ENCODE data around the gene CFAP90. TPM values are rescaled to one million over a fixed set of nuclear protein-coding genes. Genes with fewer than 3 reads are reported as not detected.

Gene CFAP90
- total RNA-seq, 1 experiment from 2014 or later: not detected

GRCh38 chr5:7825630-7826029, 25.3 kb downstream of the CFAP90 start:
- intact Hi-C loops (cut with micrococcal nuclease; ENCODE audit: unreplicated experiment): no loop called here
- no peak for DNase-seq
- Histone ChIP-seq H4K20me1 (ENCODE audit: insufficient read depth) (no peaks in the 10 kb centered on the region), H3K9me2 (ENCODE audit: insufficient read depth) (no peaks in the 10 kb centered on the region), H3K9me3 (ENCODE audit: insufficient read depth, low read depth) (no peaks in the 10 kb centered on the region), H3K27me3 (ENCODE audit: insufficient read depth, low read depth) (peaks cover 98% of the 10 kb centered on the region), H3K4me2 (no peak overlapping the region), H3K79me2 (ENCODE audit: low read depth) (no peaks in the 10 kb centered on the region), H2AFZ (no peak overlapping the region), H3K36me3 (ENCODE audit: low read depth) (no peaks in the 10 kb centered on the region), H3K4me3 (no peak overlapping the region), H3K4me1 (replicated peaks; ENCODE audit: insufficient read depth) (no peaks in the 10 kb centered on the region), H3K27ac (no peak overlapping the region), H3F3A (ENCODE audit: insufficient read depth, low read depth) (no peaks in the 10 kb centered on the region)
- no TSS peak for BruUV-seq (replicated peaks)
- no peak for TF ChIP-seq CTCF (conservative IDR thresholded peaks at IDR 0.05)
- no peak for TF ChIP-seq EZH2 (IDR thresholded peaks at IDR 0.05; ENCODE audit: low read depth)
- CTCF ChIA-PET: no interaction called here
- POLR2A ChIA-PET (ENCODE audit: unreplicated experiment): no interaction called here

GRCh38 chr5:7824995-7825394, 25.9 kb downstream of the CFAP90 start:
- no peak for DNase-seq
- no peaks in the 10 kb centered on the region for H3K79me2 ChIP-seq (ENCODE audit: low read depth)
- H3K27ac ChIP-seq: no peak overlapping the region
- peaks cover 99% of the 10 kb centered on the region for H3K27me3 ChIP-seq (ENCODE audit: insufficient read depth, low read depth)
- no peak overlapping the region for H3K4me3 ChIP-seq
- CTCF ChIA-PET: no interaction called here
- no peaks in the 10 kb centered on the region for H3K36me3 ChIP-seq (ENCODE audit: low read depth)
- no peak overlapping the region for H3K4me2 ChIP-seq
- no peak for TF ChIP-seq CTCF (conservative IDR thresholded peaks at IDR 0.05)
- H3K4me1 ChIP-seq (replicated peaks; ENCODE audit: insufficient read depth): no peaks in the 10 kb centered on the region
- H3K9me3 ChIP-seq (ENCODE audit: insufficient read depth, low read depth): no peaks in the 10 kb centered on the region
- BruUV-seq (replicated peaks): no TSS peak
- intact Hi-C loops (cut with micrococcal nuclease; ENCODE audit: unreplicated experiment): no loop called here
- no peaks in the 10 kb centered on the region for H4K20me1 ChIP-seq (ENCODE audit: insufficient read depth)
- H3F3A ChIP-seq (ENCODE audit: insufficient read depth, low read depth): no peaks in the 10 kb centered on the region
- no peaks in the 10 kb centered on the region for H3K9me2 ChIP-seq (ENCODE audit: insufficient read depth)
- no peak overlapping the region for H2AFZ ChIP-seq
- POLR2A ChIA-PET (ENCODE audit: unreplicated experiment): no interaction called here

- no peak for TF ChIP-seq EZH2 (IDR thresholded peaks at IDR 0.05; ENCODE audit: low read depth)
- TF ChIP-seq CTCF (conservative IDR thresholded peaks at IDR 0.05): no peak
- ChIA-PET POLR2A (ENCODE audit: unreplicated experiment) (no interaction called here), CTCF (interaction anchor here (0.6 kb wide), 1 partner anchor 229 kb away, joined by 3 read pairs; no protein-coding TSS in a partner anchor)
- Histone ChIP-seq H3K36me3 (ENCODE audit: low read depth) (no peaks in the 10 kb centered on the region), H3K4me3 (no peak overlapping the region), H3F3A (ENCODE audit: insufficient read depth, low read depth) (no peaks in the 10 kb centered on the region), H3K27ac (no peak overlapping the region), H3K4me1 (replicated peaks; ENCODE audit: insufficient read depth) (no peaks in the 10 kb centered on the region), H3K27me3 (ENCODE audit: insufficient read depth, low read depth) (peaks cover 99% of the 10 kb centered on the region), H3K9me3 (ENCODE audit: insufficient read depth, low read depth) (no peaks in the 10 kb centered on the region), H3K9me2 (ENCODE audit: insufficient read depth) (no peaks in the 10 kb centered on the region), H2AFZ (no peak overlapping the region), H3K79me2 (ENCODE audit: low read depth) (no peaks in the 10 kb centered on the region), H3K4me2 (no peak overlapping the region), H4K20me1 (ENCODE audit: insufficient read depth) (no peaks in the 10 kb centered on the region)
- intact Hi-C loops (cut with micrococcal nuclease; ENCODE audit: unreplicated experiment): no loop called here
- DNase-seq: no peak
- no TSS peak for BruUV-seq (replicated peaks)
These were observed 27.3 kb downstream of the CFAP90 start for GRCh38 chr5:7823594-7823993.
